Non-pigmented ciliary epithelial cell (primary cell): Measurements from ENCODE around the gene TMEM14A.

ENCODE experiments used
- DNase-seq: peaks from one replicate; pipeline ENCODE4 v3.0.0-alpha.2; 2010; ENCODE audit warnings: low read depth

Gene TMEM14A

DNA sequence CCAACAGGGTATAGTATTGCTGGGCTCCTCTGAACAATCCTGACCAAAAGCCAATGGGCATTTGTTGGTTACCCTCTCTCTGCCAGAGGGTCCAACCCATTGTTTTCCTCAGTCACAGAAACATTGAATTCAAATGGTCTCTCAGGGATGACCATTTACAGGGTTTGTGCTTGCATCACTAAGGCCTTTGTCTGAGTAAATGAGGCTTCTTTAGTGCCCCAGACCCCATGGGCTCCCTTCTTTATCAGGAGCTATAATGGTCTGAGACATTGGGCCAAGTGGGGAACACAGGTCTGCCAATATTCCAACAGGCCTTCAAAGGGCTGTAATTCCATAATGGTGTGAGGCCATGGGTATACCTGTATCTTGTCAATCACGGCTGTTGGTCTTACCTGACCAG, 65.2 kb downstream of the TMEM14A start:
- no peak for DNase-seq
